K562 (cell line): ENCODE measurements around the gene ZNF410. TPM values are rescaled to one million over a fixed set of nuclear protein-coding genes. Genes with fewer than 3 reads are reported as not detected.

Experiments
- ATAC-seq: fragments of 200-7000 bp; cut with Tn5 transposase; 3 replicates; pipeline ENCODE4 v1.9.1; 2020; ENCODE audit warnings: moderate library complexity
- BruUV-seq: library from RNA; stranded (reverse); fragments of 400-500 nt; replicated peaks from 2 replicates; lab custom pipeline; 2021; lab: Mats Ljungman, UMichigan
- CTCF ChIA-PET: fragments of 300-600 bp; formaldehyde crosslinking; extraction: SDS; loops from one replicate; lab custom pipeline; 2021; ENCODE audit warnings: low intra/inter-chr PET ratio; lab: Yijun Ruan, JAX
- POLR2A ChIA-PET: fragments of 300-600, 350-650 bp; sonication (Branson Sonifier 250); formaldehyde crosslinking; extraction: SDS; loops from one replicate; lab custom pipeline; 2021; ENCODE audit warnings: antibody characterized with exemption, inconsistent platforms; lab: Yijun Ruan, JAX
- DNase-seq, 4 experiments: peaks; one replicate each; pipeline versions ENCODE4 v3.0.0 to v3.0.0-alpha.2; 2011 to 2018; ENCODE audit warnings: low spot score in 3 of 4, mixed read lengths in 3 of 4; ENCODE audit errors: extremely low read depth in 1 of 4
- FAIRE-seq: peaks from 2 replicates; lab custom pipeline; 2011; peaks lifted over from hg19 to GRCh38; lab: Jason Lieb, UNC
- H2AFZ ChIP-seq: 2 replicates; pipeline ENCODE4 v1.6.0; 2011; ENCODE audit warnings: low read depth, low read length, control low read depth, inconsistent platforms
- H3K27ac ChIP-seq: fragments of 200-600 bp; 3 replicates; pipeline ENCODE4 v1.8.0; 2011; ENCODE audit warnings: low read depth, mild to moderate bottlenecking, control low read depth, inconsistent platforms, low read length, moderate library complexity, mixed read lengths; ENCODE audit errors: extremely low read depth
- H3K27me3 ChIP-seq, 2 experiments: fragments of 300-600 bp in 1 of 2; 2 replicates in 1 of 2; 3 replicates in 1 of 2; pipeline versions ENCODE4 v1.6.0 to v1.8.0; 2011; ENCODE audit warnings: inconsistent platforms in 2 of 2, low read length in 2 of 2, mild to moderate bottlenecking in 1 of 2, mixed read lengths in 1 of 2, moderate library complexity in 1 of 2; ENCODE audit not compliant: control insufficient read depth in 2 of 2, insufficient read depth in 2 of 2
- H3K36me3 ChIP-seq: fragments of 300-600 bp; 3 replicates; pipeline ENCODE4 v1.8.0; 2011; ENCODE audit warnings: mild to moderate bottlenecking, low read length, inconsistent platforms; ENCODE audit not compliant: control insufficient read depth, insufficient read depth
- H3K4me1 ChIP-seq, 2 experiments: fragments of 200-600 bp in 1 of 2; replicated peaks in 1 of 2; 2 replicates in 1 of 2; 3 replicates in 1 of 2; pipeline versions ENCODE4 v1.5.1 to v1.8.0; 2011; ENCODE audit warnings: inconsistent platforms in 2 of 2, low read length in 2 of 2, mild to moderate bottlenecking in 1 of 2, mixed read lengths in 1 of 2, moderate library complexity in 1 of 2; ENCODE audit not compliant: control insufficient read depth in 2 of 2, insufficient read depth in 2 of 2
- H3K4me2 ChIP-seq: 2 replicates; pipeline ENCODE4 v1.6.1; 2011; ENCODE audit warnings: low read length, control low read depth, inconsistent platforms, mixed read lengths; ENCODE audit not compliant: insufficient read depth
- H3K4me3 ChIP-seq: fragments of 200-600 bp; sonication (generic), shearing (Covaris generic); 2 replicates; pipeline ENCODE4 v1.5.1; 2016; ENCODE audit warnings: control low read depth, inconsistent platforms
- H3K79me2 ChIP-seq: fragments of 200-600 bp; 3 replicates; pipeline ENCODE4 v1.8.0; 2011; ENCODE audit warnings: low read length, inconsistent platforms; ENCODE audit not compliant: control insufficient read depth, insufficient read depth
- H3K9ac ChIP-seq, 2 experiments: 2 replicates each; pipeline versions ENCODE4 v1.6.0 to v1.6.1; 2011; ENCODE audit warnings: low read depth in 2 of 2, low read length in 2 of 2, control low read depth in 1 of 2, inconsistent platforms in 1 of 2, mild to moderate bottlenecking in 1 of 2, mixed read lengths in 1 of 2; ENCODE audit not compliant: insufficient read depth in 1 of 2
- H3K9me1 ChIP-seq: one replicate; pipeline ENCODE4 v1.6.0; 2011; ENCODE audit warnings: inconsistent platforms, mild to moderate bottlenecking, low read length, moderate library complexity; ENCODE audit not compliant: control insufficient read depth, insufficient read depth
- H3K9me3 ChIP-seq: replicated peaks from 2 replicates; pipeline ENCODE4 v1.5.1; 2011; ENCODE audit warnings: low read depth, low read length, inconsistent platforms; ENCODE audit not compliant: control insufficient read depth, insufficient read depth
- H4K20me1 ChIP-seq: replicated peaks from 2 replicates; pipeline ENCODE4 v1.6.1; 2011; ENCODE audit warnings: low read length, inconsistent platforms, mixed read lengths; ENCODE audit not compliant: control insufficient read depth, insufficient read depth
- TARDBP ChIP-seq: fragments of 450-650 bp; IDR thresholded peaks from 2 replicates; pipeline ENCODE4 v1.6.1; 2016
- WGBS: fragments of 100-300 bp; shearing (Covaris generic); methylation state at CpG from one replicate; pipeline ENCODE4 v1.1.6; 2016; ENCODE audit warnings: low coverage, mixed read lengths; ENCODE audit not compliant: insufficient coverage; ENCODE audit errors: missing lambda C conversion rate; 5-methylcytosine and 5-hydroxymethylcytosine counted together
- in situ Hi-C: fragments of 300-500 bp; cut with MboI; formaldehyde crosslinking; loops from 4 replicates; pipeline ENCODE4 v1.15.0; 2018; ENCODE audit warnings: inconsistent platforms, mixed read lengths
- intact Hi-C: fragments of 100-400 bp; cut with micrococcal nuclease; formaldehyde crosslinking; loops from 2 replicates; pipeline ENCODE4 v1.14.2; 2022
- polyA plus RNA-seq, 8 experiments: library from polyadenylated mRNA; depleted of rRNA in 4 of 8; stranded (reverse) in 5 of 8; unstranded in 3 of 8; fragments of >200 nt; fragmentation: Nextera tagmentation in 2 of 8; fragmentation: Illumina TruSeq in 1 of 8; extraction: Ambion mirVana in 2 of 8; extraction: Trizol in 1 of 8; gene quantifications; 2 replicates each; pipeline versions ENCODE4 v1.2.1 to v1.2.3, GENCODE V29; 2011 to 2014; ENCODE audit warnings: inconsistent platforms in 1 of 8, missing spikeins in 1 of 8
- total RNA-seq, 7 experiments: library from RNA; depleted of rRNA in 6 of 7; stranded (reverse); fragments of >200 nt in 6 of 7; fragmentation: Illumina TruSeq in 2 of 7; extraction: Trizol in 2 of 7; gene quantifications; 2 replicates each; pipeline versions ENCODE4 v1.2.1 to v1.2.3, GENCODE V29; 2011 to 2021; ENCODE audit warnings: low replicate concordance in 1 of 7
- TF ChIP-seq, protein P1 (sequence below), 2 experiments: fragments of 450-650 bp in 1 of 2; IDR thresholded peaks; 2 replicates each; pipeline ENCODE4 v1.6.1; 2011 to 2017; ENCODE audit warnings: low read depth in 2 of 2, antibody characterized with exemption in 1 of 2, borderline replicate concordance in 1 of 2, low read length in 1 of 2, mild to moderate bottlenecking in 1 of 2, mixed read lengths in 1 of 2; ENCODE audit not compliant: control insufficient read depth in 1 of 2
- TF ChIP-seq, protein P2 (sequence below): fragments of 250-450 bp; sonication (Bioruptor Pico); IDR thresholded peaks from 2 replicates; pipeline ENCODE4 v1.5.0; 2022; ENCODE audit warnings: mild to moderate bottlenecking

The ZNF410 gene
- total and polyA plus RNA-seq, 9 of the 15 experiments (the other 6 are each of a cell fraction or from before 2014, with no cell fraction given), result 20.5 to 64.8 (median 38.7) TPM

DNA sequence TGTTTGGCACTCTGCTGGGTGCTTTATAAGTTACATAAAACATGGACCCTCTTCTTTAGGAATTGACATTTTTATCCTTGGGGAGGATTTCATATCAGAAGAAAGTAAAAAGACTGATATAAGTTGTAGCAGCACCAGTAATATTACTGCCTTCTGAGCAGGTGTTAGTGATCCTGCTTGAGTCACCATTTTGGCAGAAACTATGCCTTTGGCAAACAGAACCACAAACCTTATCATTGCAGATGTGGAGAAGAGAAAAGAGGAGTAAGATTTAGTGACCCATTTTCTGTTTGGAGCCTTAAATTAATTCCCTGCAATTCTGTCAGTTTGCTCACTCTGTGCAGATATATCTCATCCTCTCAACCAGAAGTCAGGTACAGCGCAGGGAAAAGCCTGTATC, 23.0 kb downstream of the ZNF410 start:
- intact Hi-C loops (no loop called here), in situ Hi-C loops (no loop called here)
- no TSS peak for BruUV-seq
- no peaks in the 10 kb centered on the region for H3K4me1 ChIP-seq
- ATAC-seq, result no peak
- 100% methylated on average over 1 of the region's 1 CpG for WGBS
- H3K9me3 ChIP-seq, result no peaks in the 10 kb centered on the region
- H3K9ac ChIP-seq, result no peak overlapping the region
- no peaks in the 10 kb centered on the region for H3K79me2 ChIP-seq
- FAIRE-seq, result no peak
- DNase-seq, result no peak
- no peaks in the 10 kb centered on the region for H3K27me3 ChIP-seq
- H2AFZ ChIP-seq, result no peak overlapping the region
- no peaks in the 10 kb centered on the region for H3K9me1 ChIP-seq
- no peak overlapping the region for H3K4me2 ChIP-seq
- peaks cover 81% of the 10 kb centered on the region for H3K36me3 ChIP-seq
- H3K27ac ChIP-seq, result no peak overlapping the region
- H4K20me1 ChIP-seq, result no peaks in the 10 kb centered on the region
- TF ChIP-seq, protein P1, sequence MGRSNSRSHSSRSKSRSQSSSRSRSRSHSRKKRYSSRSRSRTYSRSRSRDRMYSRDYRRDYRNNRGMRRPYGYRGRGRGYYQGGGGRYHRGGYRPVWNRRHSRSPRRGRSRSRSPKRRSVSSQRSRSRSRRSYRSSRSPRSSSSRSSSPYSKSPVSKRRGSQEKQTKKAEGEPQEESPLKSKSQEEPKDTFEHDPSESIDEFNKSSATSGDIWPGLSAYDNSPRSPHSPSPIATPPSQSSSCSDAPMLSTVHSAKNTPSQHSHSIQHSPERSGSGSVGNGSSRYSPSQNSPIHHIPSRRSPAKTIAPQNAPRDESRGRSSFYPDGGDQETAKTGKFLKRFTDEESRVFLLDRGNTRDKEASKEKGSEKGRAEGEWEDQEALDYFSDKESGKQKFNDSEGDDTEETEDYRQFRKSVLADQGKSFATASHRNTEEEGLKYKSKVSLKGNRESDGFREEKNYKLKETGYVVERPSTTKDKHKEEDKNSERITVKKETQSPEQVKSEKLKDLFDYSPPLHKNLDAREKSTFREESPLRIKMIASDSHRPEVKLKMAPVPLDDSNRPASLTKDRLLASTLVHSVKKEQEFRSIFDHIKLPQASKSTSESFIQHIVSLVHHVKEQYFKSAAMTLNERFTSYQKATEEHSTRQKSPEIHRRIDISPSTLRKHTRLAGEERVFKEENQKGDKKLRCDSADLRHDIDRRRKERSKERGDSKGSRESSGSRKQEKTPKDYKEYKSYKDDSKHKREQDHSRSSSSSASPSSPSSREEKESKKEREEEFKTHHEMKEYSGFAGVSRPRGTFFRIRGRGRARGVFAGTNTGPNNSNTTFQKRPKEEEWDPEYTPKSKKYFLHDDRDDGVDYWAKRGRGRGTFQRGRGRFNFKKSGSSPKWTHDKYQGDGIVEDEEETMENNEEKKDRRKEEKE (IDR thresholded peaks at IDR 0.05; ENCODE audit: borderline replicate concordance in 1 of 2, control insufficient read depth in 1 of 2, low read depth in 2 of 2, low read length in 1 of 2), result no peak
- TF ChIP-seq, protein P2, sequence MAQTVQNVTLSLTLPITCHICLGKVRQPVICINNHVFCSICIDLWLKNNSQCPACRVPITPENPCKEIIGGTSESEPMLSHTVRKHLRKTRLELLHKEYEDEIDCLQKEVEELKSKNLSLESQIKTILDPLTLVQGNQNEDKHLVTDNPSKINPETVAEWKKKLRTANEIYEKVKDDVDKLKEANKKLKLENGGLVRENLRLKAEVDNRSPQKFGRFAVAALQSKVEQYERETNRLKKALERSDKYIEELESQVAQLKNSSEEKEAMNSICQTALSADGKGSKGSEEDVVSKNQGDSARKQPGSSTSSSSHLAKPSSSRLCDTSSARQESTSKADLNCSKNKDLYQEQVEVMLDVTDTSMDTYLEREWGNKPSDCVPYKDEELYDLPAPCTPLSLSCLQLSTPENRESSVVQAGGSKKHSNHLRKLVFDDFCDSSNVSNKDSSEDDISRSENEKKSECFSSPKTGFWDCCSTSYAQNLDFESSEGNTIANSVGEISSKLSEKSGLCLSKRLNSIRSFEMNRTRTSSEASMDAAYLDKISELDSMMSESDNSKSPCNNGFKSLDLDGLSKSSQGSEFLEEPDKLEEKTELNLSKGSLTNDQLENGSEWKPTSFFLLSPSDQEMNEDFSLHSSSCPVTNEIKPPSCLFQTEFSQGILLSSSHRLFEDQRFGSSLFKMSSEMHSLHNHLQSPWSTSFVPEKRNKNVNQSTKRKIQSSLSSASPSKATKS (CRISPR knock-in tag), result no peak
- TF ChIP-seq TARDBP, result no peak
- ChIA-PET CTCF (no interaction called here), POLR2A (no interaction called here)
- H3K4me3 ChIP-seq, result no peak overlapping the region
